DOHH2 (cell line): ENCODE measurements around the gene ARHGEF12.

Experiments used
- H3F3A ChIP-seq: fragments of 200-600 bp; sonication (generic), shearing (Covaris generic); 2 replicates; pipeline ENCODE4 v1.6.0; 2016; ENCODE audit warnings: antibody characterized with exemption, mild to moderate bottlenecking; ENCODE audit not compliant: control insufficient read depth, insufficient read depth
- H3K27ac ChIP-seq: fragments of 200-600 bp; sonication (generic); 2 replicates; pipeline ENCODE4 v1.5.1; 2014; ENCODE audit warnings: low read depth, mild to moderate bottlenecking, low read length, moderate library complexity
- H3K27me3 ChIP-seq: fragments of 200-600 bp; sonication (generic); 2 replicates; pipeline ENCODE4 v1.6.1; 2014; ENCODE audit warnings: mild to moderate bottlenecking, low read length, mixed read lengths; ENCODE audit not compliant: control insufficient read depth
- H3K36me3 ChIP-seq: fragments of 200-600 bp; sonication (generic); 2 replicates; pipeline ENCODE4 v1.6.1; 2014; ENCODE audit warnings: mild to moderate bottlenecking, low read length, moderate library complexity, mixed read lengths; ENCODE audit not compliant: control insufficient read depth
- H3K4me1 ChIP-seq: fragments of 200-600 bp; sonication (generic); 2 replicates; pipeline ENCODE4 v1.6.1; 2014; ENCODE audit warnings: mild to moderate bottlenecking, low read length, mixed read lengths; ENCODE audit not compliant: control insufficient read depth
- H3K4me2 ChIP-seq: fragments of 200-600 bp; sonication (generic); 2 replicates; pipeline ENCODE4 v1.6.0; 2014; ENCODE audit warnings: mild to moderate bottlenecking, low read length, moderate library complexity
- H3K4me3 ChIP-seq: fragments of 200-600 bp; sonication (generic); 2 replicates; pipeline ENCODE4 v1.5.1; 2014; ENCODE audit warnings: mild to moderate bottlenecking, low read length, mixed read lengths
- H3K79me2 ChIP-seq: fragments of 200-600 bp; sonication (generic); 2 replicates; pipeline ENCODE4 v1.6.1; 2014; ENCODE audit warnings: mild to moderate bottlenecking, low read length, mixed read lengths; ENCODE audit not compliant: control insufficient read depth
- H3K9me2 ChIP-seq: fragments of 200-600 bp; sonication (generic); replicated peaks from 2 replicates; pipeline ENCODE4 v1.6.1; 2014; ENCODE audit warnings: mild to moderate bottlenecking, low read length, mixed read lengths; ENCODE audit not compliant: control insufficient read depth
- H3K9me3 ChIP-seq: fragments of 200-600 bp; sonication (generic); 2 replicates; pipeline ENCODE4 v1.6.1; 2014; ENCODE audit warnings: antibody characterized with exemption, low read length, mixed read lengths; ENCODE audit not compliant: control insufficient read depth, insufficient read depth
- H4K20me1 ChIP-seq: fragments of 200-600 bp; sonication (generic); 2 replicates; pipeline ENCODE4 v1.6.0; 2014; ENCODE audit warnings: low read depth, mild to moderate bottlenecking, antibody characterized with exemption, low read length, moderate library complexity; ENCODE audit not compliant: control insufficient read depth, insufficient read depth
- EZH2phosphoT487 ChIP-seq: fragments of 200-600 bp; sonication (generic); IDR thresholded peaks from 2 replicates; pipeline ENCODE4 v1.6.1; 2017; ENCODE audit warnings: borderline replicate concordance, mild to moderate bottlenecking, antibody characterized with exemption, low read length, moderate library complexity, mixed read lengths
- TF ChIP-seq, protein P1 (sequence below): fragments of 200-600 bp; sonication (generic); IDR thresholded peaks from one replicate; pipeline ENCODE4 v1.5.1; 2014; ENCODE audit warnings: antibody characterized with exemption, mild to moderate bottlenecking, low read depth, low read length; ENCODE audit not compliant: poor library complexity, severe bottlenecking

Gene ARHGEF12

DNA sequence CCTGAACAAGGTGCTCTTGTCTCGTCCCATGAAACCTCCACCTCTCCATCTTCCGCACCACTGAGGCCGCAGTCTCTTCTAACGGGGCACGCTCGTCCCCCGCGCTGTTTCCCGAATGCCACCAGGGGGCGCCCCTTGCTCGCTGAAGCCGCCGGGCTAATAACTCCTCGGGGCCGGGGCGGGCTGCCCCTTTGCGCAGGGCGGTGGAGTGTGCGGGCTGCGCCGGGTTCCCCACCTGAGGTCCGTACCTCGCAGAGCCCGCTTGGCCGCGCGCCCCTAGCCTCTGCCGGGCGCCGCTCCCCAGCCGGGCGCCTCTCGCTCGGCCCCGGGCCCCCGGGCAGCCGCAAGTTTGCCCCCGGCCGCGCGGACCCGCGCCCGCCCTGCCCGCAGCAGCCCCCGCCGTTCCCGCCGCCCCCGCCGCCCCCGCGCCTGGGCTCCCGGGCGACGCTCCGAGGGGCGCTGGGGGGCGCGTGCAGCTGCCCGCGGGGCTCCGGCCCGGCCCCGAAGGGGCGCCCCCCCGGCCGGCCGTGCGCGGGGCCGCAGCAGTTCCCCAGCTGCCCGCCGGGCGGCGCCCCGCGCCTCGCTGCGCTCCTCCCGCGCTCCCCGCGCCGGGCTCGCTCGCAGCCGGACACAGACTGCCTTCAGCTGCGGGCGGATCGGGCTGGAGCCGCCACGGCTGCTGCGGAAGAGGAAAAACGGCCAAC lies 175.1 kb downstream of the ARHGEF12 start, which contains the start of gene GRIK4:
GRIK4 (plus strand) TSS at position 633 of the 704 bp plus-strand sequence. CDS start 148,571 bp downstream, outside the sequence.
- Histone ChIP-seq H3F3A (no peaks in the 10 kb centered on the region), H3K9me2 (no peaks in the 10 kb centered on the region), H3K4me1 (no peaks in the 10 kb centered on the region), H3K36me3 (no peaks in the 10 kb centered on the region), H3K79me2 (no peaks in the 10 kb centered on the region), H3K27me3 (0 out of 2 replicates have a peak, but pooled peaks cover 2% of the 10 kb centered on the region), H3K4me3 (no peak within 1 kb of the TSS), H3K4me2 (peak within 1 kb of the TSS; percentile 17; the same call in 1 of the 2 replicates), H4K20me1 (0 out of 2 replicates have a peak, but pooled peaks cover 2% of the 10 kb centered on the region), H3K9me3 (no peaks in the 10 kb centered on the region), H3K27ac (no peak within 1 kb of the TSS)
- TF ChIP-seq, protein P1, sequence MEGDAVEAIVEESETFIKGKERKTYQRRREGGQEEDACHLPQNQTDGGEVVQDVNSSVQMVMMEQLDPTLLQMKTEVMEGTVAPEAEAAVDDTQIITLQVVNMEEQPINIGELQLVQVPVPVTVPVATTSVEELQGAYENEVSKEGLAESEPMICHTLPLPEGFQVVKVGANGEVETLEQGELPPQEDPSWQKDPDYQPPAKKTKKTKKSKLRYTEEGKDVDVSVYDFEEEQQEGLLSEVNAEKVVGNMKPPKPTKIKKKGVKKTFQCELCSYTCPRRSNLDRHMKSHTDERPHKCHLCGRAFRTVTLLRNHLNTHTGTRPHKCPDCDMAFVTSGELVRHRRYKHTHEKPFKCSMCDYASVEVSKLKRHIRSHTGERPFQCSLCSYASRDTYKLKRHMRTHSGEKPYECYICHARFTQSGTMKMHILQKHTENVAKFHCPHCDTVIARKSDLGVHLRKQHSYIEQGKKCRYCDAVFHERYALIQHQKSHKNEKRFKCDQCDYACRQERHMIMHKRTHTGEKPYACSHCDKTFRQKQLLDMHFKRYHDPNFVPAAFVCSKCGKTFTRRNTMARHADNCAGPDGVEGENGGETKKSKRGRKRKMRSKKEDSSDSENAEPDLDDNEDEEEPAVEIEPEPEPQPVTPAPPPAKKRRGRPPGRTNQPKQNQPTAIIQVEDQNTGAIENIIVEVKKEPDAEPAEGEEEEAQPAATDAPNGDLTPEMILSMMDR = peak; percentile 81
- no peak for TF ChIP-seq EZH2phosphoT487

DNA sequence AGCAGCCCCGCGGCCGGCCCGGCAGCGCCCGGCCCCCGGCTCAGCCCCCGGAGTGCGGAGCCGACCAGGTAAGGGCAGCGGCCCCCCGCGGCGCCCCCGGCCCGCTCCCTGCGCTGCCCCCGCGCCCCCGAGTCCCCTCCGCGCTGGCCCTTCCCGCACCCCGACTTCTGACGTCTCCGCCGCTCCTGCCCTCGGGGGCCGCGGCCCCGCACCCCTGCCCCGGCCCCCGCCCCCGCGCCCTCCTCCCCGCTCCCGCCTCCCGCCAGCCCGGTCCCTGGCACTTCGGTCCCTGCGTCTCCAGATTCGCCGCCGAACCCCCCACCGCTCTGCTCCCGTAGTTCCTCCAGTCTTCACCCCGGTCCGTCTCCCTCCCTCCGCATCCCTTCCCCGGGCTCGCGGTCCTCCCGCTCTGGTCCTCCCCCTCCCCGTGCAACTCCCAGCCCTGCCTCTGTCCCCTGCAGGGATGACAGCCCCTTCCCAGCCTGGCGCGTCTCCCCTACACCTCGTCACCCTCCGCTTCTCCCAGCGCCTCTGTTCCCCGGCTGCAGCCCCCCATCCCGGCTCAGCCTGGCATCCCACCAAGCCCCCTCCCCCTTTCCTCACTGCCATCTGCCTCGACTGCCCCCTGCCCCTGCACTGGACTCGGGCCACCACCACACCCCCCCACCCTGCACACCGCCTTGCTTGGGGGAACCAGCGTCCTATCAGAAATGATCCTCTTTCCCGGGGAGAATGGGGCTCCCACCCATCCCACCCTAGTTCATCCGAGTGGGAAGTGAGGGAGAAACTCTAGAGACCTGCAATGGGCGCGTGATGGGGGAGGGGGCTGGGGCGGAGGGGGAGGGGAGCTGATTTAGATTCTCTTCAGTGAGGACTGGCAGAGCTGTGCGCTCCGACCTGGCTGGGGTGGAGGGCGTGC lies 175.9 kb downstream of the ARHGEF12 start:
- no peaks in the 10 kb centered on the region for H3K27me3 ChIP-seq
- no peak overlapping the region for H3K4me3 ChIP-seq
- no peaks in the 10 kb centered on the region for H3K9me3 ChIP-seq
- no peaks in the 10 kb centered on the region for H3K36me3 ChIP-seq
- H3F3A ChIP-seq = no peaks in the 10 kb centered on the region
- H3K4me2 ChIP-seq = no peak overlapping the region
- H3K4me1 ChIP-seq = no peaks in the 10 kb centered on the region
- no peaks in the 10 kb centered on the region for H3K79me2 ChIP-seq
- TF ChIP-seq EZH2phosphoT487 = no peak
- TF ChIP-seq, protein P1 = no peak
- H3K27ac ChIP-seq = no peak overlapping the region
- no peaks in the 10 kb centered on the region for H3K9me2 ChIP-seq
- no peaks in the 10 kb centered on the region for H4K20me1 ChIP-seq

DNA sequence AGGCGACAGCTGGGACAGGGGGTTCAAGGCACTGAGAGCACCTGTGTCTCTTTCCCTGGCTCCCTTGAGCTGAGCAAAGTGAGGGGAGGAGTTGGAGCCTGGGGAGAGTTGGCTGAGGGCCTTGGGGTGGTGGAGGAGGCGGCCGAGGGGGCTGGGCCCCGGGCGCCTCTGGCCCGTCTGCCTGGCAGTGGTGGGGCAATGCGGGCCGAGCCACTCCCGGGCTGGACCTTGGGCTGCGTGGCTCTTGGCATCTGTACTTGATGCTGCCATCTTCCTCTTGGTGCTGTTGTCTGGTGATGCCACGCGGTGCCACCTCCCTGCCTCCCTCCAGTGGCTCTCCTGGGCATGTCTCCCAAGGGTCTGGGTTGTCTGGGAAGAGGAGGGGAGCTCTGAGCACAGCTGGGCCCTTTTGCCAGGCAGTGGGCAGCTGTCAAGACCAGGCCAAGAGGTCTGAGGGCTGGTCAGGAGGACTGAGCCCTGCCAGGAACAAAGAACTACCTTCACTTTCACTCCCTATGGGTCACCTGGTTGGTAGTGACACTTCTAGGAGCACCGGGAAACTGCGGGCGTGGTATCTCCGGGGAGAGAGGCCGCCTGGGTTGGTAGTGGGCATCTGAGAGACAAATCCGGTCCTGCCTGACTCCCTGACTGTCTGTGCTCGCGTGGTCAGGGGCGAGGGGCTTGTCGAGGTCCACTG lies 176.7 kb downstream of the ARHGEF12 start:
- Histone ChIP-seq H3K79me2 (no peaks in the 10 kb centered on the region), H3K4me2 (no peak overlapping the region), H3K4me1 (no peaks in the 10 kb centered on the region), H3K27ac (no peak overlapping the region), H3K9me3 (no peaks in the 10 kb centered on the region), H4K20me1 (no peaks in the 10 kb centered on the region), H3K4me3 (no peak overlapping the region), H3K36me3 (no peaks in the 10 kb centered on the region), H3K9me2 (no peaks in the 10 kb centered on the region), H3F3A (no peaks in the 10 kb centered on the region), H3K27me3 (no peaks in the 10 kb centered on the region)
- TF ChIP-seq EZH2phosphoT487 = no peak
- TF ChIP-seq, protein P1 = no peak
